ENCODE results near the gene KRTAP5-2. TPM values are rescaled to one million over a fixed set of nuclear protein-coding genes. Genes with fewer than 3 reads are reported as not detected.
"Not testable (repeated sequence)": the region's sequence is repeated elsewhere in the genome, so short reads cannot be mapped to it uniquely, and the experiment has no call there.

Gene KRTAP5-2
- total and polyA plus RNA-seq, 5 donors from 2014 or later = 0.35 TPM; not detected in 4

GRCh38 chr11:1596576-1597121 lies 1.4 kb downstream of the KRTAP5-2 start:
- not testable (repeated sequence) for H3K27me3 ChIP-seq (ENCODE audit: control insufficient read depth, insufficient read depth, low read length); H3K4me3 ChIP-seq (ENCODE audit: low read depth, low read length); H3K4me3 Mint-ChIP-seq; H3K9me3 Mint-ChIP-seq; H3K9me3 ChIP-seq (ENCODE audit: control insufficient read depth in 2 of 2, low read length in 2 of 2); H3K36me3 ChIP-seq (ENCODE audit: control insufficient read depth, insufficient read depth, low read length); ATAC-seq (ENCODE audit: low read depth in 2 of 2); H3K27ac Mint-ChIP-seq; H3K36me3 Mint-ChIP-seq; DNase-seq; H3K4me1 ChIP-seq (ENCODE audit: control insufficient read depth, insufficient read depth, low read length, poor library complexity, severe bottlenecking); H3K27ac ChIP-seq (ENCODE audit: insufficient read depth, low read length, poor library complexity, severe bottlenecking)
- peaks cover 0 to 29% (median 5%) of the 10 kb centered on the region in 4 donors for H3K4me1 Mint-ChIP-seq
- H3K27me3 Mint-ChIP-seq = peaks cover 31% of the 10 kb centered on the region

GRCh38 chr11:1595994-1596575 lies 2.0 kb downstream of the KRTAP5-2 start:
- not testable (repeated sequence) for H3K36me3 Mint-ChIP-seq, DNase-seq

GRCh38 chr11:1592628-1593027 lies 5.5 kb downstream of the KRTAP5-2 start:
- Mint-ChIP-seq H3K27me3 (peaks cover 35% of the 10 kb centered on the region), H3K27ac (no peak overlapping the region), H3K4me3 (no peak overlapping the region), H3K36me3 (peaks cover 3% of the 10 kb centered on the region), H3K9me3 (peaks cover 0 to 5% (median 0%) of the 10 kb centered on the region in 7 donors), H3K4me1 (peaks cover 6 to 46% (median 13%) of the 10 kb centered on the region in 4 donors)
- H3K27me3 ChIP-seq (ENCODE audit: control insufficient read depth, insufficient read depth, low read length) = no peaks in the 10 kb centered on the region
- no peaks in the 10 kb centered on the region for H3K36me3 ChIP-seq (ENCODE audit: control insufficient read depth, insufficient read depth, low read length)
- H3K27ac ChIP-seq (ENCODE audit: insufficient read depth, low read length, poor library complexity, severe bottlenecking) = no peak overlapping the region
- ATAC-seq (ENCODE audit: low read depth in 2 of 2) (no peak), DNase-seq (no peak)
- H3K9me3 ChIP-seq (ENCODE audit: control insufficient read depth in 2 of 2, low read length in 2 of 2) = no peaks in the 10 kb centered on the region
- no peak overlapping the region for H3K4me3 ChIP-seq (ENCODE audit: low read depth, low read length)
- H3K4me1 ChIP-seq (ENCODE audit: control insufficient read depth, insufficient read depth, low read length, poor library complexity, severe bottlenecking) = peaks cover 21% of the 10 kb centered on the region

More at GRCh38 chr11:1595994-1596575, 2.0 kb downstream of the KRTAP5-2 start:
- not testable (repeated sequence) for H3K27me3 ChIP-seq (ENCODE audit: control insufficient read depth, insufficient read depth, low read length); H3K36me3 ChIP-seq (ENCODE audit: control insufficient read depth, insufficient read depth, low read length); H3K27ac ChIP-seq (ENCODE audit: insufficient read depth, low read length, poor library complexity, severe bottlenecking); H3K4me1 ChIP-seq (ENCODE audit: control insufficient read depth, insufficient read depth, low read length, poor library complexity, severe bottlenecking); H3K4me3 ChIP-seq (ENCODE audit: low read depth, low read length); H3K9me3 ChIP-seq (ENCODE audit: control insufficient read depth in 2 of 2, low read length in 2 of 2); ATAC-seq (ENCODE audit: low read depth in 2 of 2); H3K4me3 Mint-ChIP-seq; H3K9me3 Mint-ChIP-seq
- peak overlapping the region in 1 of 3 donors; percentile 55 for H3K27ac Mint-ChIP-seq
- H3K4me1 Mint-ChIP-seq = peaks cover 0 to 29% (median 5%) of the 10 kb centered on the region in 4 donors
- H3K27me3 Mint-ChIP-seq = peaks cover 29% of the 10 kb centered on the region

- ATAC-seq (ENCODE audit: low read depth in 2 of 2) (no peak), DNase-seq (no peak)
- Mint-ChIP-seq H3K9me3 (peaks cover 0 to 5% (median 0%) of the 10 kb centered on the region in 7 donors), H3K4me3 (peak overlapping the region in 2 of 4 donors; percentile 52 to 54), H3K36me3 (peaks cover 3% of the 10 kb centered on the region), H3K27me3 (peaks cover 22% of the 10 kb centered on the region), H3K4me1 (peaks cover 6 to 45% (median 14%) of the 10 kb centered on the region in 4 donors), H3K27ac (peak overlapping the region in 1 of 3 donors; percentile 15)
- no peaks in the 10 kb centered on the region for H3K36me3 ChIP-seq (ENCODE audit: control insufficient read depth, insufficient read depth, low read length)
- peaks cover 24% of the 10 kb centered on the region for H3K4me1 ChIP-seq (ENCODE audit: control insufficient read depth, insufficient read depth, low read length, poor library complexity, severe bottlenecking)
- H3K4me3 ChIP-seq (ENCODE audit: low read depth, low read length) = no peak overlapping the region
- H3K27ac ChIP-seq (ENCODE audit: insufficient read depth, low read length, poor library complexity, severe bottlenecking) = peak overlapping the region; percentile 5
- H3K27me3 ChIP-seq (ENCODE audit: control insufficient read depth, insufficient read depth, low read length) = no peaks in the 10 kb centered on the region
- no peaks in the 10 kb centered on the region for H3K9me3 ChIP-seq (ENCODE audit: control insufficient read depth in 2 of 2, low read length in 2 of 2)
These were observed 8.1 kb downstream of the KRTAP5-2 start for GRCh38 chr11:1589996-1590395.

GRCh38 chr11:1589191-1589963 lies 8.7 kb downstream of the KRTAP5-2 start:
- H3K9me3 ChIP-seq (ENCODE audit: control insufficient read depth in 2 of 2, low read length in 2 of 2); H3K36me3 Mint-ChIP-seq; H3K36me3 ChIP-seq (ENCODE audit: control insufficient read depth, insufficient read depth, low read length); H3K9me3 Mint-ChIP-seq; H3K27me3 ChIP-seq (ENCODE audit: control insufficient read depth, insufficient read depth, low read length): not testable (repeated sequence)
- H3K4me3 Mint-ChIP-seq = peak overlapping the region; percentile 70 to 90 (median 80)
- H3K27me3 Mint-ChIP-seq = peaks cover 18% of the 10 kb centered on the region
- peak in 2 of 3 donors; percentile 38 to 79 for DNase-seq
- H3K27ac Mint-ChIP-seq = peak overlapping the region; percentile 80 to 97 (median 84)
- H3K4me1 Mint-ChIP-seq = peaks cover 6 to 42% (median 14%) of the 10 kb centered on the region in 4 donors
- peak overlapping the region; percentile 38 for H3K27ac ChIP-seq (ENCODE audit: insufficient read depth, low read length, poor library complexity, severe bottlenecking)
- peak; percentile 50 to 89 for ATAC-seq (ENCODE audit: low read depth in 2 of 2)
- H3K4me1 ChIP-seq (ENCODE audit: control insufficient read depth, insufficient read depth, low read length, poor library complexity, severe bottlenecking) = peaks cover 30% of the 10 kb centered on the region
- H3K4me3 ChIP-seq (ENCODE audit: low read depth, low read length) = peak overlapping the region; percentile 57

- Mint-ChIP-seq H3K4me3 (peak overlapping the region in 1 of 4 donors; percentile 38), H3K27ac (peak overlapping the region in 2 of 3 donors; percentile 60 to 70), H3K27me3 (peaks cover 8% of the 10 kb centered on the region), H3K9me3 (peaks cover 0 to 5% (median 0%) of the 10 kb centered on the region in 7 donors), H3K36me3 (no peaks in the 10 kb centered on the region), H3K4me1 (peaks cover 6 to 47% (median 10%) of the 10 kb centered on the region in 4 donors)
- Histone ChIP-seq H3K9me3 (ENCODE audit: control insufficient read depth in 2 of 2, low read length in 2 of 2) (no peaks in the 10 kb centered on the region), H3K4me3 (ENCODE audit: low read depth, low read length) (no peak overlapping the region), H3K27ac (ENCODE audit: insufficient read depth, low read length, poor library complexity, severe bottlenecking) (no peak overlapping the region), H3K4me1 (ENCODE audit: control insufficient read depth, insufficient read depth, low read length, poor library complexity, severe bottlenecking) (peaks cover 35% of the 10 kb centered on the region), H3K27me3 (ENCODE audit: control insufficient read depth, insufficient read depth, low read length) (no peaks in the 10 kb centered on the region), H3K36me3 (ENCODE audit: control insufficient read depth, insufficient read depth, low read length) (no peaks in the 10 kb centered on the region)
- no peak for ATAC-seq (ENCODE audit: low read depth in 2 of 2)
- no peak for DNase-seq
These were observed 11.4 kb downstream of the KRTAP5-2 start for GRCh38 chr11:1586699-1587098.

GRCh38 chr11:1584661-1585370 lies 13.3 kb downstream of the KRTAP5-2 start, which contains the start of gene KRTAP5-1:
TSS of gene KRTAP5-1 (minus strand) at chr11:1585283. CDS start at chr11:1585249, 34 bp downstream.
- peak within 1 kb of the TSS in 1 of 4 donors; percentile 44 for H3K4me3 Mint-ChIP-seq

More at GRCh38 chr11:1584661-1585370, 13.3 kb downstream of the KRTAP5-2 start, which contains the start of gene KRTAP5-1:
- H3K27ac Mint-ChIP-seq = peak within 1 kb of the TSS in 1 of 3 donors; percentile 73
- not testable (repeated sequence) for H3K36me3 ChIP-seq (ENCODE audit: control insufficient read depth, insufficient read depth, low read length); H3K27me3 ChIP-seq (ENCODE audit: control insufficient read depth, insufficient read depth, low read length); H3K9me3 ChIP-seq (ENCODE audit: control insufficient read depth in 2 of 2, low read length in 2 of 2); H3K27me3 Mint-ChIP-seq; ATAC-seq (ENCODE audit: low read depth in 2 of 2); H3K36me3 Mint-ChIP-seq; H3K9me3 Mint-ChIP-seq; DNase-seq; H3K27ac ChIP-seq (ENCODE audit: insufficient read depth, low read length, poor library complexity, severe bottlenecking); H3K4me3 ChIP-seq (ENCODE audit: low read depth, low read length)
- peaks cover 31% of the 10 kb centered on the region for H3K4me1 ChIP-seq (ENCODE audit: control insufficient read depth, insufficient read depth, low read length, poor library complexity, severe bottlenecking)
- H3K4me1 Mint-ChIP-seq = peaks cover 6 to 42% (median 10%) of the 10 kb centered on the region in 4 donors

Measured in CD4-positive, CD25-positive, alpha-beta regulatory T cell (primary cell).